SH-SY5Y (cell line): ENCODE measurements around the gene COL18A1.

Source experiments
- GATA2 ChIP-seq: IDR thresholded peaks from 2 replicates; pipeline ENCODE4 v1.6.1; 2011; ENCODE audit warnings: mild to moderate bottlenecking, low read depth, low read length
- GATA3 ChIP-seq: IDR thresholded peaks from 2 replicates; pipeline ENCODE4 v1.6.1; 2011; ENCODE audit warnings: low read depth, mild to moderate bottlenecking, low read length, moderate library complexity

COL18A1 gene

DNA sequence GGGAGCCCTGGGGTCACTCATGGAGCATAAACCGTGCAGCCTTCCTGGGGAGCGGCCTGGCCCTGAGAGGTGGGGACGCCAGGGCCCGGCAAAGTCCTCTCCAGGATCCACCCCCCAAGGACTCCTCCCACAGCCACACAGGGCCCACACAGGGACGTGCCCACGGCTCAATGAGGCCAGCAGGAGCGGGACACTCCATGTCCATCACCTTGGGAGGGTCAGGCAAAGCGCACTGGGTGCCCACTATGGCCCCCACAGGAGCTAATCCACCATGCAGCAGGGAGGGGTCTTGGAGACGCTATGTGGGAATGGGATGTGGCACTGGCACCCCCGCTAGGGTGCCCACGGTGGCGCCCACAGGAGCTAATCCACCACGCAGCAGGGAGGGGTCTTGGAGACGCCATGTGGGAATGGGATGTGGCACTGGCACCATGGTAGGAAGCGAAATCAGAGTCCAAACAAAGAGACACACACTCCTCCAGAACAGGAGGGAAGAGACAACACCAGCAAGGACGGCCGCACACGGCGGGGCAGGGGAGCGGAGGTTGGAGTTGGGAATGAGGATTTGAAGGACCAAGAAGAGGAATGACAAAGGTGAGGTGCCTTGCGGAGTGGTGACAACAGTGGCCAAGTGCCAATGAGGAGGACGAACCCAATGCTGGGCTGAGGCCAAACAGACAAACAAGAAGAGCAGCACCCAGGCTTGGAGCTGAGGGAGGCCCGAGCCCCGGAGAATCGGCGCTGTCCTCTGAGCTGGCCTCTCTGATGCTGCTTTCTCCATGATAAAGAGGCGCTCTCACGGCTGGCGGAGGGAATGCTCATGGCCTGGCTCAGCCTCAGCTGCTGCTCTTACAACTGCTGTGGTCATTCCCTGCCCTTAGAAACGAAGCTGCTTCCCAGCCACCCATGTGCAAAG, 155.4 kb downstream of the COL18A1 start:
- TF ChIP-seq GATA2 (no peak), GATA3 (no peak)

DNA sequence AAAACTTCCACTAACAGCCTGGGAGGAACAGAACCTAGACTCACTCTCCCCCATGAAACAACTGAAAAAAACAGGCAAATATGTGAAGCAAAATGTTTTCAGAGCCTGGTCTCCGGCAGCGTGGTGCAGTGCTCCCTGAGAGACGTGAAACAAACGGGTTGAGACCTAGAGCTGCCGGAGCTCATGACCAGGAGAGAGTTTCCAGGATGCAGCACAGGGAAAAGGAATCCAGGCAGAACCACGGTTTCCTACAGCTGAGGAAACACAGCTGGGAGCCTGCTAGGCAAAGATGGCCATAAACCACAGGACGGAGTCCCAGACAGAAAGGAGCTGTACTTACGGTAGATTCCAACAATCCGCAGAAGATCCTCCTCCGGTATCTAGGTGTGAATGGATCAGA, 157.4 kb downstream of the COL18A1 start:
- TF ChIP-seq GATA2 (no peak), GATA3 (no peak)

DNA sequence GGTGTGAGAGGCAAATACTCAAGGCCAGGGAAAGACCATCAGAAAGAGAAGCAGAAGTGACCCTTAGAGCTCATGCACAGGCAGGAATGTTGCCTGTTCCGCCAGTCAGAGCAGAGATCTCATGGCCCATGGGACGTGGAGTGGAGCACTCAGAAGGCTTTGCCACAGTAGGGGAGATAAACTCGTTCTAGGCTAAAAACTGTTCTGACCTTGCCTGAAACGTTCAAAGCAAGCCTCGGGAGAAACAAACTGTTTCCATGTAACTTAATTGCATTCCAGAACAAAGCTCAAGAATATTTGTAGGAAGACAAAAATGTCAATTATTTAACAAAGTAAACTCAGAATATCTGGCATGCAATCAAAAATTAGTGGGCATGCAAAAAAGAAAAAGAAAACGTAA, 158.0 kb downstream of the COL18A1 start:
- TF ChIP-seq GATA3 = no peak
- TF ChIP-seq GATA2 = no peak
